WTC11 (cell line): ENCODE results near the gene PARP14. TPM values are rescaled to one million over a fixed set of nuclear protein-coding genes. Genes with fewer than 3 reads are reported as not detected.

Experiments used
- ATAC-seq: fragments of 200-7000 bp; cut with Tn5 transposase; 2 replicates; pipeline ENCODE4 v1.10.0; 2021; ENCODE audit warnings: mild to moderate bottlenecking, moderate library complexity
- CTCF ChIA-PET: fragments of 300-600 bp; sonication (Branson Sonifier 250); formaldehyde crosslinking; loops from one replicate; lab custom pipeline; 2021; ENCODE audit warnings: antibody characterized with exemption; lab: Charles Lee
- POLR2A ChIA-PET: fragments of 350-600 bp; sonication (Branson Sonifier 250); formaldehyde crosslinking; loops from one replicate; lab custom pipeline; 2021; ENCODE audit warnings: antibody characterized with exemption; lab: Charles Lee
- DNase-seq: peaks from one replicate; pipeline ENCODE4 v3.0.0; 2021; ENCODE audit warnings: low spot score
- H3K27ac Mint-ChIP-seq: 2 replicates; pipeline ENCODE4 v1.8.0; 2021; ENCODE audit warnings: mixed read lengths
- H3K27me3 Mint-ChIP-seq: 2 replicates; pipeline ENCODE4 v1.8.0; 2021; ENCODE audit warnings: low read depth, mild to moderate bottlenecking, moderate library complexity, mixed read lengths
- H3K36me3 Mint-ChIP-seq: 2 replicates; pipeline ENCODE4 v1.8.0; 2021; ENCODE audit warnings: mixed read lengths
- H3K4me1 Mint-ChIP-seq: 2 replicates; pipeline ENCODE4 v1.8.0; 2022; ENCODE audit warnings: mixed read lengths
- H3K4me3 Mint-ChIP-seq: 2 replicates; pipeline ENCODE4 v1.8.0; 2021; ENCODE audit warnings: mild to moderate bottlenecking, moderate library complexity, mixed read lengths
- H3K9me3 Mint-ChIP-seq: 2 replicates; pipeline ENCODE4 v1.8.0; 2021; ENCODE audit warnings: mixed read lengths
- CDX4 ChIP-seq: fragments of 250-450 bp; sonication (Bioruptor Pico); IDR thresholded peaks from 2 replicates; pipeline ENCODE4 v1.9.0; 2021; ENCODE audit warnings: moderate library complexity, mild to moderate bottlenecking, inconsistent platforms, borderline replicate concordance
- CTCF ChIP-seq: fragments of 200-600 bp; IDR thresholded peaks from 2 replicates; pipeline ENCODE4 v1.8.0; 2022; ENCODE audit warnings: antibody characterized with exemption
- FOXP1 ChIP-seq: sonication (generic); formaldehyde crosslinking; IDR thresholded peaks from 2 replicates; pipeline ENCODE4 v1.8.0; 2022; ENCODE audit warnings: missing genetic modification reagents, mild to moderate bottlenecking, moderate library complexity, borderline replicate concordance
- GABPB1 ChIP-seq: sonication (generic); formaldehyde crosslinking; IDR thresholded peaks from 2 replicates; pipeline ENCODE4 v1.8.1; 2023; ENCODE audit warnings: mild to moderate bottlenecking, missing genetic modification reagents
- HMGA2 ChIP-seq: fragments of 250-450 bp; sonication (Bioruptor Pico); IDR thresholded peaks from 2 replicates; pipeline ENCODE4 v1.4.0; 2021; ENCODE audit warnings: mild to moderate bottlenecking, moderate library complexity
- KAT7 ChIP-seq: sonication (generic); formaldehyde crosslinking; IDR thresholded peaks from 2 replicates; pipeline ENCODE4 v1.8.1; 2023; ENCODE audit warnings: missing genetic modification reagents, mild to moderate bottlenecking, borderline replicate concordance
- NFATC4 ChIP-seq: fragments of 250-450 bp; sonication (Bioruptor Pico); IDR thresholded peaks from 2 replicates; pipeline ENCODE4 v1.9.0; 2021; ENCODE audit warnings: mild to moderate bottlenecking
- NFYB ChIP-seq: sonication (generic); formaldehyde crosslinking; conservative IDR thresholded peaks from 2 replicates; pipeline ENCODE4 v1.8.0; 2022; ENCODE audit warnings: low read depth, missing genetic modification reagents
- NR2C2 ChIP-seq: sonication (generic); formaldehyde crosslinking; IDR thresholded peaks from 2 replicates; pipeline ENCODE4 v1.8.0; 2022; ENCODE audit warnings: mild to moderate bottlenecking, missing genetic modification reagents
- NR3C1 ChIP-seq: sonication (generic); formaldehyde crosslinking; conservative IDR thresholded peaks from 2 replicates; pipeline ENCODE4 v1.8.1; 2023; ENCODE audit warnings: low read depth, mild to moderate bottlenecking, missing genetic modification reagents
- SMAD3 ChIP-seq: sonication (generic); formaldehyde crosslinking; IDR thresholded peaks from 2 replicates; pipeline ENCODE4 v1.8.0; 2022; ENCODE audit warnings: missing genetic modification reagents, mild to moderate bottlenecking, borderline replicate concordance
- TEAD1 ChIP-seq: sonication (generic); formaldehyde crosslinking; IDR thresholded peaks from 2 replicates; pipeline ENCODE4 v1.8.0; 2022; ENCODE audit warnings: mild to moderate bottlenecking, missing genetic modification reagents
- ZNF138 ChIP-seq: sonication (generic); formaldehyde crosslinking; conservative IDR thresholded peaks from 2 replicates; pipeline ENCODE4 v1.8.1; 2022; ENCODE audit warnings: mild to moderate bottlenecking, moderate library complexity, missing genetic modification reagents
- ZNF317 ChIP-seq: sonication (generic); formaldehyde crosslinking; IDR thresholded peaks from 2 replicates; pipeline ENCODE4 v1.8.1; 2023; ENCODE audit warnings: low read depth, mild to moderate bottlenecking, moderate library complexity, missing genetic modification reagents, borderline replicate concordance
- ZNF396 ChIP-seq: fragments of 250-450 bp; sonication (Bioruptor Pico); IDR thresholded peaks from 2 replicates; pipeline ENCODE4 v1.8.0; 2021; ENCODE audit warnings: mild to moderate bottlenecking, moderate library complexity, borderline replicate concordance
- total RNA-seq: library from RNA; stranded (reverse); gene quantifications from 3 replicates; pipeline ENCODE4 v1.2.3, GENCODE V29; 2021
- TF ChIP-seq, protein P1 (sequence below): fragments of 250-450 bp; sonication (Bioruptor Pico); IDR thresholded peaks from 2 replicates; pipeline ENCODE4 v1.8.0; 2021; ENCODE audit warnings: mild to moderate bottlenecking
- TF ChIP-seq, protein P2 (sequence below): sonication (generic); formaldehyde crosslinking; IDR thresholded peaks from 2 replicates; pipeline ENCODE4 v1.8.1; 2023; ENCODE audit warnings: mild to moderate bottlenecking, missing genetic modification reagents, moderate library complexity
- TF ChIP-seq, protein P3 (sequence below): sonication (generic); formaldehyde crosslinking; IDR thresholded peaks from 2 replicates; pipeline ENCODE4 v1.8.0; 2022; ENCODE audit warnings: missing genetic modification reagents
- TF ChIP-seq, protein P4 (sequence below): fragments of 250-450 bp; sonication (Bioruptor Pico); IDR thresholded peaks from 2 replicates; pipeline ENCODE4 v2.1.2; 2022; ENCODE audit warnings: mild to moderate bottlenecking, moderate library complexity

The PARP14 gene
- total RNA-seq, 1 experiment from 2014 or later, result 15.9 TPM

DNA sequence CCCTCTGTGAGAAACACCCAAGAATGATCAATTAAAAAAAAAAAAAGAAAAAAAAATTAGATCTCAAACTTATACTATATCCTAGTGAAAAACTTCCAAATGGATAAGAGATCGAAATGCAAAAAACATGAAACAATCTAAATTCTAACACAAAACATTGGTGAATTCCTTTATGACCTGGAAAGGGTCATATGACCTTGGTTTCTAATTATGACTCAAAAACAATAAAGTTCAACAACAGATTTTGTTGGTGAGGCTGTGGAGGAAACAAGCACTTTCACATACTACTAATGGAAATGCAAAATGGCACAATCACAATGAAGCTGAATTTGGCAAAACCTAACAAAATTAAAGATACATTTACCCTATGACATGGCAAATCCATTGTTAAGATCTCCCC, 67.7 kb downstream of the PARP14 start:
- Mint-ChIP-seq H3K27me3 (no peaks in the 10 kb centered on the region), H3K4me3 (no peak overlapping the region), H3K36me3 (peaks cover 34% of the 10 kb centered on the region), H3K9me3 (peaks cover 23% of the 10 kb centered on the region), H3K4me1 (no peaks in the 10 kb centered on the region), H3K27ac (no peak overlapping the region)
- ChIA-PET POLR2A (no interaction called here), CTCF (no interaction called here)
- no peak for DNase-seq
- ATAC-seq, result no peak
- no peak for TF ChIP-seq GABPB1 (CRISPR knock-in tag)

GRCh38 chr3:122754929-122755328, 74.3 kb downstream of the PARP14 start:
- no peak for DNase-seq
- POLR2A ChIA-PET, result interaction anchor here (0.8 kb wide), 1 partner anchor 260 kb away, joined by 5 read pairs; no protein-coding TSS in a partner anchor
- H3K27ac Mint-ChIP-seq, result no peak overlapping the region

DNA sequence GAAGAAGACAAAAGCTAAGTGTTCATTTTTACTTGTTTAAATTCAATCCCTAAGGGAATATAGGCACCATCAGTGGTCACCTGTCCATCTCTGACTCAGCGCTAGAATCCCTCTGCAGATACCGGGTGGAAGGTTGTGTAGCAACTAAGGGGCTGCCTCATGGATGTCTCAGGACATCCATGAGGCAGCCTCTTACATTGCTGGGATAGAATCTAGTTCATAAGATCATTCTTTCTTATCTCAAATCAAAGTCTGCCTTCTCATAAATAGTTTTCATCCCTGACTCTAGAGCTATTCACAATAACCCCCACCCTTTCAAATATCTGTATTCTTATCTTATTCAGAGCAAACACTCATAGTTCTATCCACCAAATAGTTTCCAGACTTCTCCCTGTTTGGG, 74.9 kb downstream of the PARP14 start:
- H3K27me3 Mint-ChIP-seq, result no peaks in the 10 kb centered on the region
- no peak overlapping the region for H3K4me3 Mint-ChIP-seq
- POLR2A ChIA-PET, result interaction anchor here (0.8 kb wide), 1 partner anchor 259 kb away, joined by 5 read pairs; no protein-coding TSS in a partner anchor
- no peaks in the 10 kb centered on the region for H3K9me3 Mint-ChIP-seq
- DNase-seq, result no peak
- H3K27ac Mint-ChIP-seq, result no peak overlapping the region
- no peak for ATAC-seq
- peaks cover 9% of the 10 kb centered on the region for H3K36me3 Mint-ChIP-seq
- CTCF ChIA-PET, result interaction anchor here (0.5 to 1.7 kb wide), 41 partner anchors 9 to 429 kb away, joined by 3 to 15 read pairs (median 4); partner anchors contain the start of genes HSPBAP1, PDIA5 and SEMA5B
- peaks cover 6% of the 10 kb centered on the region for H3K4me1 Mint-ChIP-seq
- TF ChIP-seq NR3C1 (CRISPR knock-in tag) (no peak), HMGA2 (CRISPR knock-in tag) (no peak), ZNF138 (CRISPR knock-in tag) (no peak), NFATC4 (CRISPR knock-in tag) (no peak), NR2C2 (CRISPR knock-in tag) (no peak), KAT7 (CRISPR knock-in tag) (no peak), NFYB (CRISPR knock-in tag) (no peak), ZNF317 (CRISPR knock-in tag) (no peak), CDX4 (CRISPR knock-in tag) (no peak), FOXP1 (CRISPR knock-in tag) (no peak), ZNF396 (CRISPR knock-in tag) (no peak), TEAD1 (no peak)
- TF ChIP-seq, protein P1, sequence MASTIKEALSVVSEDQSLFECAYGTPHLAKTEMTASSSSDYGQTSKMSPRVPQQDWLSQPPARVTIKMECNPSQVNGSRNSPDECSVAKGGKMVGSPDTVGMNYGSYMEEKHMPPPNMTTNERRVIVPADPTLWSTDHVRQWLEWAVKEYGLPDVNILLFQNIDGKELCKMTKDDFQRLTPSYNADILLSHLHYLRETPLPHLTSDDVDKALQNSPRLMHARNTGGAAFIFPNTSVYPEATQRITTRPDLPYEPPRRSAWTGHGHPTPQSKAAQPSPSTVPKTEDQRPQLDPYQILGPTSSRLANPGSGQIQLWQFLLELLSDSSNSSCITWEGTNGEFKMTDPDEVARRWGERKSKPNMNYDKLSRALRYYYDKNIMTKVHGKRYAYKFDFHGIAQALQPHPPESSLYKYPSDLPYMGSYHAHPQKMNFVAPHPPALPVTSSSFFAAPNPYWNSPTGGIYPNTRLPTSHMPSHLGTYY, result no peak
- TF ChIP-seq, protein P2, sequence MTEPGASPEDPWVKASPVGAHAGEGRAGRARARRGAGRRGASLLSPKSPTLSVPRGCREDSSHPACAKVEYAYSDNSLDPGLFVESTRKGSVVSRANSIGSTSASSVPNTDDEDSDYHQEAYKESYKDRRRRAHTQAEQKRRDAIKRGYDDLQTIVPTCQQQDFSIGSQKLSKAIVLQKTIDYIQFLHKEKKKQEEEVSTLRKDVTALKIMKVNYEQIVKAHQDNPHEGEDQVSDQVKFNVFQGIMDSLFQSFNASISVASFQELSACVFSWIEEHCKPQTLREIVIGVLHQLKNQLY (CRISPR knock-in tag), result no peak
- TF ChIP-seq, protein P3, sequence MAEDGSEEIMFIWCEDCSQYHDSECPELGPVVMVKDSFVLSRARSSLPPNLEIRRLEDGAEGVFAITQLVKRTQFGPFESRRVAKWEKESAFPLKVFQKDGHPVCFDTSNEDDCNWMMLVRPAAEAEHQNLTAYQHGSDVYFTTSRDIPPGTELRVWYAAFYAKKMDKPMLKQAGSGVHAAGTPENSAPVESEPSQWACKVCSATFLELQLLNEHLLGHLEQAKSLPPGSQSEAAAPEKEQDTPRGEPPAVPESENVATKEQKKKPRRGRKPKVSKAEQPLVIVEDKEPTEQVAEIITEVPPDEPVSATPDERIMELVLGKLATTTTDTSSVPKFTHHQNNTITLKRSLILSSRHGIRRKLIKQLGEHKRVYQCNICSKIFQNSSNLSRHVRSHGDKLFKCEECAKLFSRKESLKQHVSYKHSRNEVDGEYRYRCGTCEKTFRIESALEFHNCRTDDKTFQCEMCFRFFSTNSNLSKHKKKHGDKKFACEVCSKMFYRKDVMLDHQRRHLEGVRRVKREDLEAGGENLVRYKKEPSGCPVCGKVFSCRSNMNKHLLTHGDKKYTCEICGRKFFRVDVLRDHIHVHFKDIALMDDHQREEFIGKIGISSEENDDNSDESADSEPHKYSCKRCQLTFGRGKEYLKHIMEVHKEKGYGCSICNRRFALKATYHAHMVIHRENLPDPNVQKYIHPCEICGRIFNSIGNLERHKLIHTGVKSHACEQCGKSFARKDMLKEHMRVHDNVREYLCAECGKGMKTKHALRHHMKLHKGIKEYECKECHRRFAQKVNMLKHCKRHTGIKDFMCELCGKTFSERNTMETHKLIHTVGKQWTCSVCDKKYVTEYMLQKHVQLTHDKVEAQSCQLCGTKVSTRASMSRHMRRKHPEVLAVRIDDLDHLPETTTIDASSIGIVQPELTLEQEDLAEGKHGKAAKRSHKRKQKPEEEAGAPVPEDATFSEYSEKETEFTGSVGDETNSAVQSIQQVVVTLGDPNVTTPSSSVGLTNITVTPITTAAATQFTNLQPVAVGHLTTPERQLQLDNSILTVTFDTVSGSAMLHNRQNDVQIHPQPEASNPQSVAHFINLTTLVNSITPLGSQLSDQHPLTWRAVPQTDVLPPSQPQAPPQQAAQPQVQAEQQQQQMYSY (CRISPR knock-in tag), result no peak

More at GRCh38 chr3:122754929-122755328, 74.3 kb downstream of the PARP14 start:
- Mint-ChIP-seq H3K27me3 (no peaks in the 10 kb centered on the region), H3K9me3 (no peaks in the 10 kb centered on the region), H3K36me3 (peaks cover 9% of the 10 kb centered on the region), H3K4me3 (no peak overlapping the region), H3K4me1 (0 out of 2 replicates have a peak, but pooled peaks cover 2% of the 10 kb centered on the region)
- ATAC-seq, result peak; percentile 100
- CTCF ChIA-PET, result interaction anchor here (0.5 to 1.7 kb wide), 41 partner anchors 9 to 1207 kb away, joined by 3 to 15 read pairs (median 4); partner anchors contain the start of genes HSPBAP1, PDIA5 and SEMA5B
- TF ChIP-seq SMAD3 (CRISPR knock-in tag) (no peak), TEAD1 (no peak), CTCF (peak; percentile 67)
- TF ChIP-seq, protein P4, sequence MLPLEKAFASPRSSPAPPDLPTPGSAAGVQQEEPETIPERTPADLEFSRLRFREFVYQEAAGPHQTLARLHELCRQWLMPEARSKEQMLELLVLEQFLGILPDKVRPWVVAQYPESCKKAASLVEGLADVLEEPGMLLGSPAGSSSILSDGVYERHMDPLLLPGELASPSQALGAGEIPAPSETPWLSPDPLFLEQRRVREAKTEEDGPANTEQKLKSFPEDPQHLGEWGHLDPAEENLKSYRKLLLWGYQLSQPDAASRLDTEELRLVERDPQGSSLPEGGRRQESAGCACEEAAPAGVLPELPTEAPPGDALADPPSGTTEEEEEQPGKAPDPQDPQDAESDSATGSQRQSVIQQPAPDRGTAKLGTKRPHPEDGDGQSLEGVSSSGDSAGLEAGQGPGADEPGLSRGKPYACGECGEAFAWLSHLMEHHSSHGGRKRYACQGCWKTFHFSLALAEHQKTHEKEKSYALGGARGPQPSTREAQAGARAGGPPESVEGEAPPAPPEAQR (CRISPR knock-in tag), result no peak
